Inflammatory macrophage treated with lipopolysaccharide for 1 hour (primary cell): ENCODE measurements around the gene PAFAH1B2.
A peak's percentile ranks its signal among the peaks of the same experiment; 100 is the strongest.
"Not testable (repeated sequence)": the region's sequence is repeated elsewhere in the genome, so short reads cannot be mapped to it uniquely, and the experiment has no call there.

Source experiments
- DNase-seq, 2 donors: peaks; one replicate each; pipeline ENCODE4 v3.0.0-alpha.2; 2020 to 2022

PAFAH1B2 gene

GRCh38 chr11:117176186-117176585, 32.1 kb downstream of the PAFAH1B2 start:
- DNase-seq = no peak

- no peak for DNase-seq
Measured at GRCh38 chr11:117177534-117178209, 33.6 kb downstream of the PAFAH1B2 start.

GRCh38 chr11:117178210-117179034, 34.3 kb downstream of the PAFAH1B2 start, which contains the start of gene SIDT2:
Gene SIDT2 (plus strand): TSS chr11:117178743. CDS start chr11:117179264, 521 bp downstream.
- peak; percentile 81 to 88 for DNase-seq

- DNase-seq = no peak
Measured at GRCh38 chr11:117179048-117179999, 35.2 kb downstream of the PAFAH1B2 start.

GRCh38 chr11:117180020-117180419, 35.9 kb downstream of the PAFAH1B2 start:
- DNase-seq = peak; percentile 54 to 56

- peak; percentile 74 to 77 for DNase-seq
Measured at GRCh38 chr11:117180661-117181585, 36.8 kb downstream of the PAFAH1B2 start.

- DNase-seq = no peak
Measured at GRCh38 chr11:117181586-117182550, 37.8 kb downstream of the PAFAH1B2 start.

- no peak for DNase-seq
Measured at GRCh38 chr11:117182551-117182935, 38.5 kb downstream of the PAFAH1B2 start.

- not testable (repeated sequence) for DNase-seq
Measured at GRCh38 chr11:117183178-117183577, 39.1 kb downstream of the PAFAH1B2 start.

- no peak for DNase-seq
Measured at GRCh38 chr11:117183724-117184349, 39.8 kb downstream of the PAFAH1B2 start.

- DNase-seq = peak; percentile 49 to 58
Measured at GRCh38 chr11:117185736-117186430, 41.8 kb downstream of the PAFAH1B2 start.

GRCh38 chr11:117186431-117186761, 42.3 kb downstream of the PAFAH1B2 start:
- DNase-seq = no peak

GRCh38 chr11:117187007-117187406, 42.9 kb downstream of the PAFAH1B2 start:
- DNase-seq = no peak

- DNase-seq = no peak
Measured at GRCh38 chr11:117187428-117187798, 43.3 kb downstream of the PAFAH1B2 start.

- no peak for DNase-seq
Measured at GRCh38 chr11:117187799-117188481, 43.9 kb downstream of the PAFAH1B2 start.

GRCh38 chr11:117188620-117189081, 44.6 kb downstream of the PAFAH1B2 start:
- peak; percentile 72 to 85 for DNase-seq

GRCh38 chr11:117189191-117189940, 45.3 kb downstream of the PAFAH1B2 start:
- peak; percentile 95 to 96 for DNase-seq

GRCh38 chr11:117189941-117190544, 46.0 kb downstream of the PAFAH1B2 start:
- no peak for DNase-seq
